ENCODE measurements around the gene OVCH1. TPM values are rescaled to one million over a fixed set of nuclear protein-coding genes. Genes with fewer than 3 reads are reported as not detected.

OVCH1 gene
- total and polyA plus RNA-seq, 7 donors = 0.03 to 2.5 (median 0.27) TPM; not detected in 2

DNA sequence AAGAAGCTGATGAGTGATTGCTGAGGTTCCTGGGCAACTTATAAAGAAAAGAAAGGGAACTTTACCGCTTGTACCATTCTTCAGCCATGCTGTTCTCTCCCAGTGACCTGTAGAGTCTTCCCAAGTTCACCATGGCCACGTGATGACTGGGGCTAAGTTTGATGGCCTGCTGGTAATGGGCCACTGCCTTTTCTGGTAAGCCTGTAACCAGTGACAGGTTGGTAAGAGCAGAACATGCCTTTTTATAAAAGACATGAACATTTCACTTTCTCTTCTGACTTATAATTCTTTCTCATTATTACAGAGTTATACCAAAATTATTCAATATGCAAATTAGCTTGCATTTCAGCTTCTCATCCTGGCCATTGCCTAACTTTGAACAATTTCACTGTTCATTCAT is 20.9 kb upstream of the OVCH1 start:
- TF ChIP-seq POLR2AphosphoS5 (IDR thresholded peaks at IDR 0.05) (no peak), POLR2A (IDR thresholded peaks at IDR 0.05) (no peak), EP300 (IDR thresholded peaks at IDR 0.05) (no peak)
- TF ChIP-seq, protein P1, sequence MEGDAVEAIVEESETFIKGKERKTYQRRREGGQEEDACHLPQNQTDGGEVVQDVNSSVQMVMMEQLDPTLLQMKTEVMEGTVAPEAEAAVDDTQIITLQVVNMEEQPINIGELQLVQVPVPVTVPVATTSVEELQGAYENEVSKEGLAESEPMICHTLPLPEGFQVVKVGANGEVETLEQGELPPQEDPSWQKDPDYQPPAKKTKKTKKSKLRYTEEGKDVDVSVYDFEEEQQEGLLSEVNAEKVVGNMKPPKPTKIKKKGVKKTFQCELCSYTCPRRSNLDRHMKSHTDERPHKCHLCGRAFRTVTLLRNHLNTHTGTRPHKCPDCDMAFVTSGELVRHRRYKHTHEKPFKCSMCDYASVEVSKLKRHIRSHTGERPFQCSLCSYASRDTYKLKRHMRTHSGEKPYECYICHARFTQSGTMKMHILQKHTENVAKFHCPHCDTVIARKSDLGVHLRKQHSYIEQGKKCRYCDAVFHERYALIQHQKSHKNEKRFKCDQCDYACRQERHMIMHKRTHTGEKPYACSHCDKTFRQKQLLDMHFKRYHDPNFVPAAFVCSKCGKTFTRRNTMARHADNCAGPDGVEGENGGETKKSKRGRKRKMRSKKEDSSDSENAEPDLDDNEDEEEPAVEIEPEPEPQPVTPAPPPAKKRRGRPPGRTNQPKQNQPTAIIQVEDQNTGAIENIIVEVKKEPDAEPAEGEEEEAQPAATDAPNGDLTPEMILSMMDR (IDR thresholded peaks at IDR 0.05) = no peak
- WGBS, 2 donors = 68 to 75% methylated on average over 2 of the region's 2 CpGs
- Histone ChIP-seq H3K4me1 (no peaks in the 10 kb centered on the region), H3K27ac (no peak overlapping the region), H3K9me3 (no peaks in the 10 kb centered on the region), H3K27me3 (no peaks in the 10 kb centered on the region), H3K4me3 (no peak overlapping the region), H3K36me3 (peaks cover 0 to 44% (median 11%) of the 10 kb centered on the region in 4 donors)
- intact Hi-C loops (cut with DNase I) = no loop called here
- no peak for DNase-seq

DNA sequence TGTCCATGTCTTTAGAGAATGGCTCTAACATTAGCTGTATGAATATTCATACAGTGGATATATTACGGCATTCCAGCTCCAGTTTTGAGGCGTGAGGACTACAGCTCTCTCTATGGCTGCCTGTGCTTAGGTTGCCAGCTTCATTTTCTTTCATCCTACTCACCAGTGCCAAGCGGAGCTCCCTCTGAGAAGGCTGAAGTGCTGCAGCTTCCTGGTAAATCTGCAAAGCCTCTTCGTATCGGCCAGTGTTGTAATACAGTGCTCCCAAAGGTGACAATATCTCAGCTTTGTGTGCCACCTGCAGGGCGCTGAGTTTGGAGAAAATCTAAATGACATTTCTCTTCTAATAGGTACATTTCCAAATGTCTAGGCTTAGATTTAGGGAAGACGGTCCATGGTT is 19.8 kb upstream of the OVCH1 start:
- Histone ChIP-seq H3K27me3 (no peaks in the 10 kb centered on the region), H3K4me3 (no peak overlapping the region), H3K9me3 (no peaks in the 10 kb centered on the region), H3K4me1 (no peaks in the 10 kb centered on the region), H3K27ac (no peak overlapping the region), H3K36me3 (peaks cover 0 to 52% (median 11%) of the 10 kb centered on the region in 4 donors)
- intact Hi-C loops (cut with DNase I) = no loop called here
- 43 to 77% methylated on average over 7 of the region's 7 CpGs for WGBS, 2 donors
- no peak for TF ChIP-seq EP300 (IDR thresholded peaks at IDR 0.05)
- no peak for TF ChIP-seq POLR2A (IDR thresholded peaks at IDR 0.05)
- TF ChIP-seq POLR2AphosphoS5 (IDR thresholded peaks at IDR 0.05) = no peak
- TF ChIP-seq, protein P1 (IDR thresholded peaks at IDR 0.05) = no peak
- DNase-seq = no peak

DNA sequence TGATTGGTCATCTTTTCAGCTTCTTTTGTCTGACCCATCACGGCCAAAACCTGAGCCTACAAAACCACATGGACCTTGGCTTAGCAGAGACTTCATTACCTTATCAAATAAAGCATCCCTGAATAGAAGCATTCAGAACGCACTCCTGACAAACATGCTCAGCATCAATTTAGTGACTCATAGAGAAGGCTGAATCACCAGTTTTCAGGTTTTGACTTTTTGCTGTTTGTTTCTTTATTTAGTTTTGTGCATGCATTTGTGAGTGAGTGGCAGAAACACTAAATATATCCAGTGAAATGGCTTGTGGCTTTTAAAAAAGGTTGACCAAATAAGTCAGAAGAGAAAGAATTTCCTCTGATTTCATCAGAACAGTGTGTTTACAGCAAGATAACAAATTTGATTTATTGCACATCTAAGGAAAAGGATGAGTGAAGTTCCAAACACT is 19.0 kb upstream of the OVCH1 start:
- Histone ChIP-seq H3K9me3 (no peaks in the 10 kb centered on the region), H3K4me1 (no peaks in the 10 kb centered on the region), H3K36me3 (peaks cover 0 to 60% (median 11%) of the 10 kb centered on the region in 4 donors), H3K27me3 (no peaks in the 10 kb centered on the region), H3K4me3 (no peak overlapping the region), H3K27ac (no peak overlapping the region)
- no peak for TF ChIP-seq POLR2A (IDR thresholded peaks at IDR 0.05)
- WGBS, 2 donors = 68 to 82% methylated on average over 2 of the region's 2 CpGs
- DNase-seq = no peak
- intact Hi-C loops (cut with DNase I) = no loop called here

DNA sequence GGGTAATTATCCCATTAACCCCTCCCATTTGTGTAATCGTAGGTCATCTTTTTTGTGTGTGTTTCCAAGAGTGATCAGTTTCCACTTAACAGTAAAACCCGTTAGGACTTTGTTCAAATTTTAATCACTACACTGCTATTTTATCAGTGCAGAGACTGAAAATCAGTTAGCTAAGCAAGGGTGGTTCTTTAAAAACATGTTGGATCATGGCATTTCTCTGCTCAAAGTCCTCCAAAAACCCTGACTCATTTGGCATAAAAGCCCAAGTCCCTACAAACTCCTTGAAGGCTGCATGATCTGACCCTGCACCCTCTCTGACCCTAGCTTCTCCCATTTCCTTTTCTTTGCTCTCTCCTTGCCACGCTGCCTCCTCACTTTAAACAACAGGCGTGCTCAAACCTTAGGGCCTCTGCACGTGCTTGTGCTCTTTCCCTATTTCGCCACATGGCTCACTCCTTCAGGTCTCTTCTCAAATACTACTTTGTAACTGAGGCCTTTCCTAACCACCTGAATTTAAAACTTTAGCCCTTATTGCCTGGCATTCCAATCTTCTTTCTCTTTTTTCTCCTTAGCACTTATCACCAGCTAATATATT is 13.2 kb upstream of the OVCH1 start:
- Histone ChIP-seq H3K27ac (no peak overlapping the region), H3K4me1 (no peaks in the 10 kb centered on the region), H3K27me3 (no peaks in the 10 kb centered on the region), H3K4me3 (no peak overlapping the region), H3K9me3 (no peaks in the 10 kb centered on the region), H3K36me3 (peaks cover 0 to 51% (median 8%) of the 10 kb centered on the region in 4 donors)
- 71 to 73% methylated on average over 6 of the region's 6 CpGs for WGBS, 2 donors
- intact Hi-C loops (cut with DNase I) = no loop called here
- no peak for TF ChIP-seq POLR2AphosphoS5 (IDR thresholded peaks at IDR 0.05)
- no peak for TF ChIP-seq POLR2A (IDR thresholded peaks at IDR 0.05)
- TF ChIP-seq, protein P1 (IDR thresholded peaks at IDR 0.05) = no peak
- no peak for TF ChIP-seq EP300 (IDR thresholded peaks at IDR 0.05)
- no peak for DNase-seq

DNA sequence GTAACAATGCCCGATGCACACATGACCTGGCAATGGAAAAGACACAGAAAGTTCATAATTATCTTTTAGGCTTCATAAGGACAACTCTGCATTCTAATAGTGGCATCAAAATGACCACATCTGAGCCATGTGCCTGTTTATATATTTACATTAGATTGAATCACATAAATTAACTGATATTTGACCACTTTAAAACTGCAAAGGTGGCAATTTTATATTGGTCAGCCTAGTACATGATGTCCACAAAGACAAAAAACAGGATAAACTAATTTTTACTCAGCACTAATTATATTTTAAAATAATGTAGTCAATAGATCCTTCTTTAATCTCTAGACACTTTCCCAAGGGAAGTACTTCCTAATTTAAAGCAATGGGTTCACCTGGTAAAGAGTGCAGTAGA is 12.0 kb upstream of the OVCH1 start:
- Histone ChIP-seq H3K9me3 (no peaks in the 10 kb centered on the region), H3K27ac (no peak overlapping the region), H3K4me3 (no peak overlapping the region), H3K36me3 (peaks cover 0 to 45% (median 8%) of the 10 kb centered on the region in 4 donors), H3K4me1 (no peaks in the 10 kb centered on the region), H3K27me3 (no peaks in the 10 kb centered on the region)
- WGBS, 2 donors = 93 to 96% methylated on average over 1 of the region's 1 CpG
- TF ChIP-seq POLR2AphosphoS5 (IDR thresholded peaks at IDR 0.05) (no peak), POLR2A (IDR thresholded peaks at IDR 0.05) (no peak), EP300 (IDR thresholded peaks at IDR 0.05) (no peak)
- TF ChIP-seq, protein P1 (IDR thresholded peaks at IDR 0.05) = no peak
- intact Hi-C loops (cut with DNase I) = no loop called here
- DNase-seq = no peak

Data from sigmoid colon (tissue), 7 donors.